HepG2 (cell line): Measurements from ENCODE around the gene RPS4Y1. TPM values are rescaled to one million over a fixed set of nuclear protein-coding genes. Genes with fewer than 3 reads are reported as not detected.

Experiments
- ARID3A ChIP-seq: IDR thresholded peaks from 2 replicates; pipeline ENCODE4 v1.6.1; 2012; ENCODE audit warnings: low read depth, low read length, improper control_type of control experiment
- ASH2L ChIP-seq: fragments of 300-600, 200-600 bp; sonication (generic); IDR thresholded peaks from 2 replicates; pipeline ENCODE4 v1.7.0; 2017; ENCODE audit warnings: low read depth, mild to moderate bottlenecking, moderate library complexity, mixed read lengths, low read length; ENCODE audit not compliant: insufficient read length
- ELF1 ChIP-seq: sonication (generic); formaldehyde crosslinking; IDR thresholded peaks from 2 replicates; pipeline ENCODE4 v1.4.0; 2020; ENCODE audit warnings: missing genetic modification reagents
- GLI4 ChIP-seq: sonication (generic); formaldehyde crosslinking; IDR thresholded peaks from 2 replicates; pipeline ENCODE4 v1.5.1; 2020; ENCODE audit warnings: missing genetic modification reagents, mild to moderate bottlenecking, moderate library complexity, borderline replicate concordance
- IKZF4 ChIP-seq: sonication (generic); formaldehyde crosslinking; IDR thresholded peaks from 2 replicates; pipeline ENCODE4 v1.5.1; 2020; ENCODE audit warnings: borderline replicate concordance, mild to moderate bottlenecking, low read depth, missing genetic modification reagents; ENCODE audit errors: not compliant biosample characterization
- JDP2 ChIP-seq: sonication (generic); formaldehyde crosslinking; IDR thresholded peaks from 2 replicates; pipeline ENCODE4 v1.8.1; 2022; ENCODE audit warnings: missing genetic modification reagents, borderline replicate concordance
- MED1 ChIP-seq: sonication (generic); formaldehyde crosslinking; IDR thresholded peaks from 2 replicates; pipeline ENCODE4 v1.4.0; 2020; ENCODE audit warnings: missing genetic modification reagents
- SALL1 ChIP-seq: sonication (generic); formaldehyde crosslinking; IDR thresholded peaks from 2 replicates; pipeline ENCODE4 v1.8.0; 2022; ENCODE audit warnings: mild to moderate bottlenecking, missing genetic modification reagents
- TEAD3 ChIP-seq: optimal IDR thresholded peaks from 2 replicates; pipeline ENCODE3; 2016; ENCODE audit warnings: borderline replicate concordance
- ZBTB26 ChIP-seq: IDR thresholded peaks from 2 replicates; pipeline ENCODE4 v1.6.1; 2016; ENCODE audit warnings: missing compliant biosample characterization, missing genetic modification reagents, borderline replicate concordance
- ZBTB39 ChIP-seq: sonication (generic); formaldehyde crosslinking; IDR thresholded peaks from 2 replicates; pipeline ENCODE4 v1.5.0; 2020; ENCODE audit warnings: missing genetic modification reagents
- ZNF549 ChIP-seq: sonication (generic); formaldehyde crosslinking; IDR thresholded peaks from 2 replicates; pipeline ENCODE4 v1.5.0; 2020; ENCODE audit warnings: missing genetic modification reagents
- polyA plus RNA-seq, 8 experiments: library from polyadenylated mRNA; depleted of rRNA in 3 of 8; stranded (reverse) in 7 of 8; unstranded in 1 of 8; fragments of >200 nt; fragmentation: Illumina TruSeq in 4 of 8; extraction: Trizol in 4 of 8; gene quantifications; 2 replicates each; pipeline versions ENCODE4 v1.2.1 to v1.2.3, GENCODE V29; 2011 to 2016; ENCODE audit warnings: low read depth in 4 of 8, missing spikeins in 1 of 8, mixed read lengths in 1 of 8; ENCODE audit not compliant: insufficient read depth in 1 of 8
- total RNA-seq, 5 experiments: library from RNA; depleted of rRNA; stranded (reverse); fragments of >200 nt; fragmentation: Illumina TruSeq; extraction: Trizol; gene quantifications; 2 replicates each; pipeline ENCODE4 v1.2.3, GENCODE V29; 2016; ENCODE audit warnings: low read depth in 1 of 5

The RPS4Y1 gene
- total and polyA plus RNA-seq, 2 of the 13 experiments (the other 11 are each of a cell fraction or from before 2014, with no cell fraction given), result 461 to 1,080 TPM

GRCh38 chrY:2824471-2824870 is 16.9 kb upstream of the RPS4Y1 start (continued):
- TF ChIP-seq ZBTB39 (CRISPR knock-in tag) (no peak), JDP2 (CRISPR knock-in tag) (no peak), TEAD3 (peak; percentile 93), SALL1 (CRISPR knock-in tag) (peak; percentile 71; the same call in 1 of the 2 replicates), ZBTB26 (CRISPR knock-in tag) (no peak), ASH2L (peak; percentile 25), ARID3A (0 out of 2 replicates have a peak, but pooled peaks have one; percentile 63), ELF1 (CRISPR knock-in tag) (no peak), IKZF4 (CRISPR knock-in tag) (no peak), MED1 (peak; percentile 78), GLI4 (no peak), ZNF549 (CRISPR knock-in tag) (no peak)
